ENCODE measurements around the gene COL9A2.

DNA sequence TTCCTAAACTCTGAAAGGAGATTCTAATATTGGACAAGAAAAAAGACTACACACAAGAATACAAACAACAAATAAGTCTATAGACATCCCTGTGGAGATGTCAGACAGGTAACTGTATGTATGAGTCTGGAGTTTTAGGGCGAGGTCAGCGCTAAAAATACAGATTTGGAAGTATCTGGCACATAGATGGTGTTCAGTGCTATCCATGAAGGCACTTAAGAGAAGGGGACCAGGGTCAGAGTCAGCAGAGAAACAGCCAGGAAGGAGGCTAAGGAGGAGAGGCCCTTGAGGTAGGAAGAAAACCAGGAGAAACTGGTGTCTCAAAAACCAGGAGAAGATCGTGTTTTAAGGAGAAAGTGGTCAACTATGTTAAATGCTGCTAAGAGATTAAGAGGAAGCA lies 41.0 kb downstream of the COL9A2 start:
- TF ChIP-seq RNF2 (IDR thresholded peaks at IDR 0.05; ENCODE audit: borderline replicate concordance, low read depth) (no peak), HDAC2 (IDR thresholded peaks at IDR 0.05) (no peak), RCOR1 (IDR thresholded peaks at IDR 0.05; ENCODE audit: low read depth, low read length) (no peak), KDM5A (IDR thresholded peaks at IDR 0.05) (no peak)
- TF ChIP-seq, protein P1, sequence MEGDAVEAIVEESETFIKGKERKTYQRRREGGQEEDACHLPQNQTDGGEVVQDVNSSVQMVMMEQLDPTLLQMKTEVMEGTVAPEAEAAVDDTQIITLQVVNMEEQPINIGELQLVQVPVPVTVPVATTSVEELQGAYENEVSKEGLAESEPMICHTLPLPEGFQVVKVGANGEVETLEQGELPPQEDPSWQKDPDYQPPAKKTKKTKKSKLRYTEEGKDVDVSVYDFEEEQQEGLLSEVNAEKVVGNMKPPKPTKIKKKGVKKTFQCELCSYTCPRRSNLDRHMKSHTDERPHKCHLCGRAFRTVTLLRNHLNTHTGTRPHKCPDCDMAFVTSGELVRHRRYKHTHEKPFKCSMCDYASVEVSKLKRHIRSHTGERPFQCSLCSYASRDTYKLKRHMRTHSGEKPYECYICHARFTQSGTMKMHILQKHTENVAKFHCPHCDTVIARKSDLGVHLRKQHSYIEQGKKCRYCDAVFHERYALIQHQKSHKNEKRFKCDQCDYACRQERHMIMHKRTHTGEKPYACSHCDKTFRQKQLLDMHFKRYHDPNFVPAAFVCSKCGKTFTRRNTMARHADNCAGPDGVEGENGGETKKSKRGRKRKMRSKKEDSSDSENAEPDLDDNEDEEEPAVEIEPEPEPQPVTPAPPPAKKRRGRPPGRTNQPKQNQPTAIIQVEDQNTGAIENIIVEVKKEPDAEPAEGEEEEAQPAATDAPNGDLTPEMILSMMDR (IDR thresholded peaks at IDR 0.05) = no peak

Measured in A549 (cell line).